T-cell (primary cell): ENCODE data around the gene GRM7. TPM values are rescaled to one million over a fixed set of nuclear protein-coding genes. Genes with fewer than 3 reads are reported as not detected.

Source experiments
- ATAC-seq, 4 experiments: fragments of 200-7000 bp in 3 of 4; fragments of 150-1000 bp in 1 of 4; cut with Tn5 transposase; replicated peaks in 1 of 4; 1 replicate in 3 of 4; 2 replicates in 1 of 4; pipeline ENCODE4 v1.10.0; 2021; ENCODE audit warnings: moderate library complexity in 3 of 4, mild to moderate bottlenecking in 2 of 4, moderate number of reproducible peaks in 1 of 4
- CTCF ChIA-PET, 2 donors: fragments of 300-600 bp; sonication (Branson Sonifier 250); formaldehyde crosslinking; loops; one replicate each; lab custom pipeline; 2022; ENCODE audit warnings: antibody characterized with exemption in 2 of 2; lab: Charles Lee
- POLR2A ChIA-PET, 2 donors: fragments of 300-600 bp; sonication (Branson Sonifier 250); formaldehyde crosslinking; loops; one replicate each; lab custom pipeline; 2022; ENCODE audit warnings: antibody characterized with exemption in 2 of 2; lab: Charles Lee
- DNase-seq, 35 experiments: peaks; one replicate each; pipeline versions ENCODE4 v3.0.0 to v3.0.0-alpha.2; 2013 to 2023
- H3K27ac ChIP-seq: one replicate; pipeline ENCODE4 v1.5.1; 2013; ENCODE audit warnings: low read length
- H3K27me3 ChIP-seq, 2 experiments: replicated peaks in 1 of 2; 1 replicate in 1 of 2; 2 replicates in 1 of 2; pipeline versions ENCODE4 v1.6.1 to v1.7.0; 2013; ENCODE audit warnings: low read length in 1 of 2, mixed read lengths in 1 of 2; ENCODE audit not compliant: control insufficient read depth in 2 of 2, insufficient read depth in 2 of 2; ENCODE audit errors: extremely low read depth in 1 of 2
- H3K36me3 ChIP-seq, 2 donors: 1 replicate in 1 of 2; 2 replicates in 1 of 2; pipeline versions ENCODE4 v1.6.1 to v1.7.0; 2013; ENCODE audit warnings: low read length in 1 of 2; ENCODE audit not compliant: control insufficient read depth in 2 of 2, insufficient read depth in 1 of 2; ENCODE audit errors: extremely low read depth in 1 of 2
- H3K4me1 ChIP-seq, 2 experiments: 1 replicate in 1 of 2; 2 replicates in 1 of 2; pipeline versions ENCODE4 v1.6.1 to v1.7.0; 2013; ENCODE audit warnings: low read length in 2 of 2, mixed read lengths in 1 of 2; ENCODE audit not compliant: insufficient read depth in 2 of 2, control insufficient read depth in 1 of 2; ENCODE audit errors: extremely low read depth in 1 of 2
- H3K4me3 ChIP-seq, 2 donors: 1 replicate in 1 of 2; 2 replicates in 1 of 2; pipeline versions ENCODE4 v1.5.1 to v1.7.0; 2013; ENCODE audit warnings: mild to moderate bottlenecking in 2 of 2, low read length in 1 of 2, moderate library complexity in 1 of 2; ENCODE audit not compliant: control insufficient read depth in 1 of 2; ENCODE audit errors: extremely low read depth in 1 of 2
- H3K9me3 ChIP-seq: 2 replicates; pipeline ENCODE4 v1.7.0; 2013
- H3K27ac Mint-ChIP-seq, 2 donors: one replicate each; pipeline ENCODE4 v1.8.0; 2020 to 2021; ENCODE audit warnings: mild to moderate bottlenecking in 2 of 2, mixed read lengths in 2 of 2
- H3K27me3 Mint-ChIP-seq, 2 donors: one replicate each; pipeline ENCODE4 v1.8.0; 2021 to 2022; ENCODE audit warnings: mixed read lengths in 2 of 2
- H3K36me3 Mint-ChIP-seq: one replicate; pipeline ENCODE4 v1.8.0; 2021; ENCODE audit warnings: mixed read lengths
- H3K4me1 Mint-ChIP-seq, 3 donors: one replicate each; pipeline ENCODE4 v1.8.0; 2020 to 2022; ENCODE audit warnings: mixed read lengths in 3 of 3, mild to moderate bottlenecking in 1 of 3
- H3K4me3 Mint-ChIP-seq, 3 donors: one replicate each; pipeline ENCODE4 v1.8.0; 2020 to 2022; ENCODE audit warnings: mild to moderate bottlenecking in 3 of 3, mixed read lengths in 3 of 3, moderate library complexity in 3 of 3
- H3K9me3 Mint-ChIP-seq, 3 donors: one replicate each; pipeline ENCODE4 v1.8.0; 2020 to 2022; ENCODE audit warnings: mixed read lengths in 3 of 3
- WGBS: methylation state at CpG from one replicate; pipeline ENCODE4 v1.1.5; 2013; ENCODE audit warnings: missing lambda C conversion rate; ENCODE audit not compliant: insufficient coverage; 5-methylcytosine and 5-hydroxymethylcytosine counted together
- total RNA-seq, 35 experiments: library from RNA in 6 of 35; stranded (reverse) in 6 of 35; fragments of 120-200 nt in 1 of 35; gene quantifications; one replicate each; pipeline versions ENCODE4 v1.2.1 to v1.2.4 and lab custom pipeline; 2013 to 2026

GRM7 gene
- total RNA-seq, 5 donors from 2014 or later (not counting 1 experiment from before 2014, with no cell fraction given): not detected

- Histone ChIP-seq H3K4me1 (no peaks in the 10 kb centered on the region), H3K36me3 (no peaks in the 10 kb centered on the region), H3K27ac (no peak overlapping the region), H3K4me3 (no peak overlapping the region), H3K27me3 (no peaks in the 10 kb centered on the region), H3K9me3 (no peaks in the 10 kb centered on the region)
- CTCF ChIA-PET: no interaction called here
- no peaks in the 10 kb centered on the region for H3K4me1 Mint-ChIP-seq
- H3K9me3 Mint-ChIP-seq: peaks cover 1 to 4% (median 4%) of the 10 kb centered on the region in 3 donors
- no peak overlapping the region for H3K27ac Mint-ChIP-seq
- ATAC-seq: no peak
- WGBS: no CpG with 5 or more reads among the region's 1 CpG
- H3K4me3 Mint-ChIP-seq: no peak overlapping the region
- no peak for DNase-seq
- POLR2A ChIA-PET: no interaction called here
- peaks cover under 1% of the 10 kb centered on the region for H3K36me3 Mint-ChIP-seq
- H3K27me3 Mint-ChIP-seq: no peaks in the 10 kb centered on the region
Measured at GRCh38 chr3:7547826-7548225, 686.9 kb downstream of the GRM7 start.

GRCh38 chr3:7562892-7563291 lies 702.0 kb downstream of the GRM7 start:
- Mint-ChIP-seq H3K36me3 (no peaks in the 10 kb centered on the region), H3K4me1 (no peaks in the 10 kb centered on the region), H3K27ac (no peak overlapping the region), H3K4me3 (no peak overlapping the region), H3K27me3 (no peaks in the 10 kb centered on the region), H3K9me3 (peaks cover 0 to 3% (median under 1%) of the 10 kb centered on the region in 3 donors)
- no peaks in the 10 kb centered on the region for H3K36me3 ChIP-seq
- WGBS: no CpG with 5 or more reads among the region's 1 CpG
- POLR2A ChIA-PET: no interaction called here
- H3K4me1 ChIP-seq: no peaks in the 10 kb centered on the region
- ATAC-seq (no peak), DNase-seq (no peak)
- H3K4me3 ChIP-seq: no peak overlapping the region
- CTCF ChIA-PET: no interaction called here
- H3K9me3 ChIP-seq: no peaks in the 10 kb centered on the region
- no peaks in the 10 kb centered on the region for H3K27me3 ChIP-seq
- no peak overlapping the region for H3K27ac ChIP-seq

GRCh38 chr3:7565574-7565973 lies 704.7 kb downstream of the GRM7 start:
- 96% methylated on average over 2 of the region's 2 CpGs for WGBS
- H3K4me3 ChIP-seq: no peak overlapping the region
- CTCF ChIA-PET: no interaction called here
- H3K27ac ChIP-seq: no peak overlapping the region
- Mint-ChIP-seq H3K4me3 (no peak overlapping the region), H3K27me3 (no peaks in the 10 kb centered on the region), H3K4me1 (no peaks in the 10 kb centered on the region), H3K36me3 (no peaks in the 10 kb centered on the region), H3K9me3 (peaks cover 0 to 13% (median 4%) of the 10 kb centered on the region in 3 donors), H3K27ac (no peak overlapping the region)
- ATAC-seq (no peak), DNase-seq (no peak)
- H3K9me3 ChIP-seq: no peaks in the 10 kb centered on the region
- no peaks in the 10 kb centered on the region for H3K4me1 ChIP-seq
- no peaks in the 10 kb centered on the region for H3K27me3 ChIP-seq
- no peaks in the 10 kb centered on the region for H3K36me3 ChIP-seq
- POLR2A ChIA-PET: no interaction called here

- Histone ChIP-seq H3K4me1 (no peaks in the 10 kb centered on the region), H3K27ac (no peak overlapping the region), H3K9me3 (no peaks in the 10 kb centered on the region), H3K4me3 (no peak overlapping the region), H3K36me3 (no peaks in the 10 kb centered on the region), H3K27me3 (no peaks in the 10 kb centered on the region)
- H3K4me1 Mint-ChIP-seq: no peaks in the 10 kb centered on the region
- ChIA-PET POLR2A (no interaction called here), CTCF (no interaction called here)
- H3K27me3 Mint-ChIP-seq: no peaks in the 10 kb centered on the region
- ATAC-seq (no peak), DNase-seq (no peak)
- no peak overlapping the region for H3K4me3 Mint-ChIP-seq
- no peaks in the 10 kb centered on the region for H3K36me3 Mint-ChIP-seq
- H3K9me3 Mint-ChIP-seq: peaks cover 6 to 23% (median 11%) of the 10 kb centered on the region in 3 donors
- H3K27ac Mint-ChIP-seq: no peak overlapping the region
Measured at GRCh38 chr3:7567160-7567559, 706.2 kb downstream of the GRM7 start.

GRCh38 chr3:7568526-7569184 lies 707.7 kb downstream of the GRM7 start:
- 93% methylated on average over 25 of the region's 34 CpGs for WGBS
- peaks cover 6 to 23% (median 11%) of the 10 kb centered on the region in 3 donors for H3K9me3 Mint-ChIP-seq

GRCh38 chr3:7573330-7573729 lies 712.4 kb downstream of the GRM7 start:
- no peaks in the 10 kb centered on the region for H3K4me1 Mint-ChIP-seq
- H3K27ac Mint-ChIP-seq: no peak overlapping the region
- CTCF ChIA-PET: no interaction called here

More at GRCh38 chr3:7568526-7569184, 707.7 kb downstream of the GRM7 start:
- Histone ChIP-seq H3K27ac (no peak overlapping the region), H3K9me3 (no peaks in the 10 kb centered on the region), H3K36me3 (no peaks in the 10 kb centered on the region), H3K4me1 (no peaks in the 10 kb centered on the region), H3K27me3 (no peaks in the 10 kb centered on the region), H3K4me3 (no peak overlapping the region)
- Mint-ChIP-seq H3K36me3 (no peaks in the 10 kb centered on the region), H3K27ac (no peak overlapping the region), H3K27me3 (no peaks in the 10 kb centered on the region), H3K4me1 (no peaks in the 10 kb centered on the region), H3K4me3 (no peak overlapping the region)
- DNase-seq (no peak), ATAC-seq (no peak)
- ChIA-PET POLR2A (no interaction called here), CTCF (interaction anchor here in 1 of 2 donors (0.9 kb wide), 1 partner anchor 9 kb away, joined by 3 read pairs; no protein-coding TSS in a partner anchor)

More at GRCh38 chr3:7573330-7573729, 712.4 kb downstream of the GRM7 start:
- no peak overlapping the region for H3K27ac ChIP-seq
- POLR2A ChIA-PET: no interaction called here
- no peaks in the 10 kb centered on the region for H3K36me3 Mint-ChIP-seq
- ATAC-seq: no peak
- no peaks in the 10 kb centered on the region for H3K27me3 ChIP-seq
- WGBS: no CpG with 5 or more reads among the region's 2 CpGs
- peaks cover 6 to 17% (median 7%) of the 10 kb centered on the region in 3 donors for H3K9me3 Mint-ChIP-seq
- H3K4me3 Mint-ChIP-seq: no peak overlapping the region
- H3K4me1 ChIP-seq: no peaks in the 10 kb centered on the region
- H3K36me3 ChIP-seq: no peaks in the 10 kb centered on the region
- H3K9me3 ChIP-seq: no peaks in the 10 kb centered on the region
- no peak for DNase-seq
- no peaks in the 10 kb centered on the region for H3K27me3 Mint-ChIP-seq
- H3K4me3 ChIP-seq: no peak overlapping the region
